AG09309 (cell line): ENCODE measurements around the gene LYPD4.

Experiments
- DNase-seq: peaks from one replicate; pipeline ENCODE4 v3.0.0-alpha.2; 2010; ENCODE audit warnings: low read depth
- H3K4me3 ChIP-seq: 2 replicates; pipeline ENCODE4 v1.5.1; 2011; ENCODE audit warnings: mild to moderate bottlenecking, low read depth, low read length, moderate library complexity; ENCODE audit not compliant: control insufficient read depth
- TF ChIP-seq, protein P1 (sequence below): IDR thresholded peaks from 2 replicates; pipeline ENCODE4 v1.5.1; 2011; ENCODE audit warnings: mild to moderate bottlenecking, low read depth, low read length, inconsistent platforms; ENCODE audit not compliant: insufficient read depth, control insufficient read depth; ENCODE audit errors: missing control alignments

Gene LYPD4

GRCh38 chr19:41872384-41872774, 27.9 kb upstream of the LYPD4 start:
- TF ChIP-seq, protein P1, sequence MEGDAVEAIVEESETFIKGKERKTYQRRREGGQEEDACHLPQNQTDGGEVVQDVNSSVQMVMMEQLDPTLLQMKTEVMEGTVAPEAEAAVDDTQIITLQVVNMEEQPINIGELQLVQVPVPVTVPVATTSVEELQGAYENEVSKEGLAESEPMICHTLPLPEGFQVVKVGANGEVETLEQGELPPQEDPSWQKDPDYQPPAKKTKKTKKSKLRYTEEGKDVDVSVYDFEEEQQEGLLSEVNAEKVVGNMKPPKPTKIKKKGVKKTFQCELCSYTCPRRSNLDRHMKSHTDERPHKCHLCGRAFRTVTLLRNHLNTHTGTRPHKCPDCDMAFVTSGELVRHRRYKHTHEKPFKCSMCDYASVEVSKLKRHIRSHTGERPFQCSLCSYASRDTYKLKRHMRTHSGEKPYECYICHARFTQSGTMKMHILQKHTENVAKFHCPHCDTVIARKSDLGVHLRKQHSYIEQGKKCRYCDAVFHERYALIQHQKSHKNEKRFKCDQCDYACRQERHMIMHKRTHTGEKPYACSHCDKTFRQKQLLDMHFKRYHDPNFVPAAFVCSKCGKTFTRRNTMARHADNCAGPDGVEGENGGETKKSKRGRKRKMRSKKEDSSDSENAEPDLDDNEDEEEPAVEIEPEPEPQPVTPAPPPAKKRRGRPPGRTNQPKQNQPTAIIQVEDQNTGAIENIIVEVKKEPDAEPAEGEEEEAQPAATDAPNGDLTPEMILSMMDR = no peak
- no peak overlapping the region for H3K4me3 ChIP-seq
- no peak for DNase-seq

GRCh38 chr19:41871573-41872383, 27.3 kb upstream of the LYPD4 start:
- TF ChIP-seq, protein P1 = no peak
- no peak overlapping the region for H3K4me3 ChIP-seq
- DNase-seq = no peak

- no peak for DNase-seq
- no peak overlapping the region for H3K4me3 ChIP-seq
- TF ChIP-seq, protein P1 = no peak
Observed at GRCh38 chr19:41870401-41870873, 26.0 kb upstream of the LYPD4 start.

DNA sequence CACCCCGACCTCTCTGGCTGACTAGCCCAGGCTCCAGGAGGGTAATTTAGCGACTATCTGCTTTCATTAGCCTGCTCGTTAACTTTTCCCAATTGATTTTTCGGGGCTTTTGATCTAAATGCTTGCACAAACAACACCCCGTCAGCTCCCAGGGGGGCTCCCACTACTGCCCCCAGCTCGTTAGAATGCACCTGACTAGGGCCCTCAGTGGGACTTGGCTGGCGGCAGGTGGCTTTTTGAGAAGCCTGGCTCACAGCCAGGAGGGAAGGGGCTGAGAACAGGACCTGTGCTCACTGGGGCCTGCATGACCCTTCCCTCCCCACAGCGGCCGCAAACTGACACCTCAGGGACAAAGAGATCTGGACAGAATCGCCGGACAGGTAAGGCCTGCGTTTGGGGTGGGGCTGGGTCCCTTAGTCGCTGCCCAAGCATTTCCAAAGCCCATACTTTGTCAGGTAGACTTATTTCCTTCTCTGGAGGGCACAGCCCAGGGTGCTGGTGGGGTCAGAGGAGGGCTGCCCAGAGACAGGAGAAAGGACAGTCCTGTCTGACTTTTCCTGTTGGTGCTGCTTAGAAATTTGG, 25.0 kb upstream of the LYPD4 start:
- TF ChIP-seq, protein P1 = no peak
- H3K4me3 ChIP-seq = no peak overlapping the region
- DNase-seq = no peak

DNA sequence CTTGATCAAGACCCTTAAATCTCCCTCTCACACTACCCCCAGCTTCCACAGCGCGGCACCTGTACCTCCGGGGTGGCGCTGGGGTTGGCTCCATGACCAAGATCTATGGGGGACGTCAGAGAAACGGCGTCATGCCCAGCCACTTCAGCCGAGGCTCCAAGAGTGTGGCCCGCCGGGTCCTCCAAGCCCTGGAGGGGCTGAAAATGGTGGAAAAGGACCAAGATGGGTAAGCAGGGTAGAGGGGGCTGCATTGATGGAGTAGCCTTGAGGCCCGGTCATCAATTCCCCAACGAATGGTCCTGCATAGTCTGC, 24.5 kb upstream of the LYPD4 start:
- no peak for DNase-seq
- no peak overlapping the region for H3K4me3 ChIP-seq
- TF ChIP-seq, protein P1 = no peak

GRCh38 chr19:41868120-41868988, 23.9 kb upstream of the LYPD4 start:
- DNase-seq = no peak
- TF ChIP-seq, protein P1 = no peak
- H3K4me3 ChIP-seq = no peak overlapping the region
